ENCODE results near the gene MEF2D.

The MEF2D gene

GRCh38 chr1:156471496-156472490, 28.8 kb downstream of the MEF2D start (continued):
- TF ChIP-seq ZNF692 (tag by site-specific recombination; IDR thresholded peaks at IDR 0.05) (peak; percentile 50; the same call in 1 of the 2 replicates), ZNF184 (tag by site-specific recombination; IDR thresholded peaks at IDR 0.05) (no peak), ZNF155 (tag by site-specific recombination; IDR thresholded peaks at IDR 0.05) (no peak), ZNF660 (tag by site-specific recombination; IDR thresholded peaks at IDR 0.05) (no peak), ZNF558 (tag by site-specific recombination; IDR thresholded peaks at IDR 0.05) (no peak), FEZF1 (tag by site-specific recombination; IDR thresholded peaks at IDR 0.05) (no peak), ZNF311 (tag by site-specific recombination; IDR thresholded peaks at IDR 0.05; ENCODE audit: borderline replicate concordance) (no peak), ZNF549 (tag by site-specific recombination; IDR thresholded peaks at IDR 0.05) (no peak), CTCF (tag by site-specific recombination; IDR thresholded peaks at IDR 0.05) (no peak), ZNF670 (tag by site-specific recombination; IDR thresholded peaks at IDR 0.05; ENCODE audit: low read depth) (no peak), ZSCAN16 (tag by site-specific recombination; IDR thresholded peaks at IDR 0.05) (peak; percentile 53; the same call in 1 of the 2 replicates), ZBTB48 (tag by site-specific recombination; IDR thresholded peaks at IDR 0.05) (peak; percentile 59; the same call in 1 of the 2 replicates)
- TF ChIP-seq, protein P1, sequence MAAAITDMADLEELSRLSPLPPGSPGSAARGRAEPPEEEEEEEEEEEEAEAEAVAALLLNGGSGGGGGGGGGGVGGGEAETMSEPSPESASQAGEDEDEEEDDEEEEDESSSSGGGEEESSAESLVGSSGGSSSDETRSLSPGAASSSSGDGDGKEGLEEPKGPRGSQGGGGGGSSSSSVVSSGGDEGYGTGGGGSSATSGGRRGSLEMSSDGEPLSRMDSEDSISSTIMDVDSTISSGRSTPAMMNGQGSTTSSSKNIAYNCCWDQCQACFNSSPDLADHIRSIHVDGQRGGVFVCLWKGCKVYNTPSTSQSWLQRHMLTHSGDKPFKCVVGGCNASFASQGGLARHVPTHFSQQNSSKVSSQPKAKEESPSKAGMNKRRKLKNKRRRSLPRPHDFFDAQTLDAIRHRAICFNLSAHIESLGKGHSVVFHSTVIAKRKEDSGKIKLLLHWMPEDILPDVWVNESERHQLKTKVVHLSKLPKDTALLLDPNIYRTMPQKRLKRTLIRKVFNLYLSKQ (tag by site-specific recombination; IDR thresholded peaks at IDR 0.05; ENCODE audit: borderline replicate concordance) = no peak
- TF ChIP-seq, protein P2, sequence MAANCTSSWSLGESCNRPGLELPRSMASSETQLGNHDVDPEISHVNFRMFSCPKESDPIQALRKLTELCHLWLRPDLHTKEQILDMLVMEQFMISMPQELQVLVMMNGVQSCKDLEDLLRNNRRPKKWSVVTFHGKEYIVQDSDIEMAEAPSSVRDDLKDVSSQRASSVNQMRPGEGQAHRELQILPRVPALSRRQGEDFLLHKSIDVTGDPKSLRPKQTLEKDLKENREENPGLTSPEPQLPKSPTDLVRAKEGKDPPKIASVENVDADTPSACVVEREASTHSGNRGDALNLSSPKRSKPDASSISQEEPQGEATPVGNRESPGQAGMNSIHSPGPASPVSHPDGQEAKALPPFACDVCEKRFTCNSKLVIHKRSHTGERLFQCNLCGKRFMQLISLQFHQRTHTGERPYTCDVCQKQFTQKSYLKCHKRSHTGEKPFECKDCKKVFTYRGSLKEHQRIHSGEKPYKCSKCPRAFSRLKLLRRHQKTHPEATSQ (tag by site-specific recombination; IDR thresholded peaks at IDR 0.05) = no peak

- H3K4me1 ChIP-seq (ENCODE audit: control insufficient read depth, insufficient read depth, low read length) = no peaks in the 10 kb centered on the region
- peaks cover 9 to 85% of the 10 kb centered on the region in 2 experiments; a peak in 2 of 3 replicates for H3K36me3 ChIP-seq (ENCODE audit: control insufficient read depth in 2 of 2, insufficient read depth in 1 of 2, low read length in 2 of 2)
- H3K4me3 ChIP-seq (ENCODE audit: low read depth, low read length) = no peak overlapping the region
- no peak overlapping the region for H3K27ac ChIP-seq (ENCODE audit: extremely low read depth, low read depth, low read length)
- POLR2A ChIA-PET = no interaction called here
- H3K9me3 ChIP-seq (ENCODE audit: control insufficient read depth, insufficient read depth, low read depth, low read length) = no peaks in the 10 kb centered on the region
- CTCF ChIA-PET = interaction anchor here (0.6 to 1.4 kb wide), 4 partner anchors 9 to 149 kb away, joined by 3 to 4 read pairs (median 4); partner anchors contain the start of gene HAPLN2
- TF ChIP-seq, protein P3, sequence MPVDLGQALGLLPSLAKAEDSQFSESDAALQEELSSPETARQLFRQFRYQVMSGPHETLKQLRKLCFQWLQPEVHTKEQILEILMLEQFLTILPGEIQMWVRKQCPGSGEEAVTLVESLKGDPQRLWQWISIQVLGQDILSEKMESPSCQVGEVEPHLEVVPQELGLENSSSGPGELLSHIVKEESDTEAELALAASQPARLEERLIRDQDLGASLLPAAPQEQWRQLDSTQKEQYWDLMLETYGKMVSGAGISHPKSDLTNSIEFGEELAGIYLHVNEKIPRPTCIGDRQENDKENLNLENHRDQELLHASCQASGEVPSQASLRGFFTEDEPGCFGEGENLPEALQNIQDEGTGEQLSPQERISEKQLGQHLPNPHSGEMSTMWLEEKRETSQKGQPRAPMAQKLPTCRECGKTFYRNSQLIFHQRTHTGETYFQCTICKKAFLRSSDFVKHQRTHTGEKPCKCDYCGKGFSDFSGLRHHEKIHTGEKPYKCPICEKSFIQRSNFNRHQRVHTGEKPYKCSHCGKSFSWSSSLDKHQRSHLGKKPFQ (tag by site-specific recombination; IDR thresholded peaks at IDR 0.05) = no peak
- TF ChIP-seq ZSCAN16 (tag by site-specific recombination; IDR thresholded peaks at IDR 0.05) (no peak), ZNF132 (tag by site-specific recombination; IDR thresholded peaks at IDR 0.05; ENCODE audit: borderline replicate concordance) (no peak), ZNF654 (tag by site-specific recombination; IDR thresholded peaks at IDR 0.05; ENCODE audit: low read depth) (no peak), ZBTB20 (tag by site-specific recombination; IDR thresholded peaks at IDR 0.05) (no peak), ZBTB1 (tag by site-specific recombination; IDR thresholded peaks at IDR 0.05) (no peak), ZNF133 (tag by site-specific recombination; IDR thresholded peaks at IDR 0.05) (no peak), ZNF600 (tag by site-specific recombination; IDR thresholded peaks at IDR 0.05) (no peak), RBAK (tag by site-specific recombination; IDR thresholded peaks at IDR 0.05) (no peak)
- TF ChIP-seq, protein P4, sequence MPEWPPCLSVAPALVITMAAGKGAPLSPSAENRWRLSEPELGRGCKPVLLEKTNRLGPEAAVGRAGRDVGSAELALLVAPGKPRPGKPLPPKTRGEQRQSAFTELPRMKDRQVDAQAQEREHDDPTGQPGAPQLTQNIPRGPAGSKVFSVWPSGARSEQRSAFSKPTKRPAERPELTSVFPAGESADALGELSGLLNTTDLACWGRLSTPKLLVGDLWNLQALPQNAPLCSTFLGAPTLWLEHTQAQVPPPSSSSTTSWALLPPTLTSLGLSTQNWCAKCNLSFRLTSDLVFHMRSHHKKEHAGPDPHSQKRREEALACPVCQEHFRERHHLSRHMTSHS (tag by site-specific recombination; IDR thresholded peaks at IDR 0.05) = no peak
- TF ChIP-seq, protein P5, sequence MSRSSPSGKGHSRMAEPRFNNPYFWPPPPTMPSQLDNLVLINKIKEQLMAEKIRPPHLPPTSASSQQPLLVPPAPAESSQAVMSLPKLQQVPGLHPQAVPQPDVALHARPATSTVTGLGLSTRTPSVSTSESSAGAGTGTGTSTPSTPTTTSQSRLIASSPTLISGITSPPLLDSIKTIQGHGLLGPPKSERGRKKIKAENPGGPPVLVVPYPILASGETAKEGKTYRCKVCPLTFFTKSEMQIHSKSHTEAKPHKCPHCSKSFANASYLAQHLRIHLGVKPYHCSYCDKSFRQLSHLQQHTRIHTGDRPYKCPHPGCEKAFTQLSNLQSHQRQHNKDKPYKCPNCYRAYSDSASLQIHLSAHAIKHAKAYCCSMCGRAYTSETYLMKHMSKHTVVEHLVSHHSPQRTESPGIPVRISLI (tag by site-specific recombination; IDR thresholded peaks at IDR 0.05) = no peak
Measured at GRCh38 chr1:156470473-156470872, 30.1 kb downstream of the MEF2D start.
